ENCODE results near the gene ABCA9. TPM values are rescaled to one million over a fixed set of nuclear protein-coding genes. Genes with fewer than 3 reads are reported as not detected.
"Not testable (repeated sequence)": the region's sequence is repeated elsewhere in the genome, so short reads cannot be mapped to it uniquely, and the experiment has no call there.

Gene ABCA9
- total and polyA plus RNA-seq, 12 donors, result 1.7 to 14.8 (median 5.2) TPM

DNA sequence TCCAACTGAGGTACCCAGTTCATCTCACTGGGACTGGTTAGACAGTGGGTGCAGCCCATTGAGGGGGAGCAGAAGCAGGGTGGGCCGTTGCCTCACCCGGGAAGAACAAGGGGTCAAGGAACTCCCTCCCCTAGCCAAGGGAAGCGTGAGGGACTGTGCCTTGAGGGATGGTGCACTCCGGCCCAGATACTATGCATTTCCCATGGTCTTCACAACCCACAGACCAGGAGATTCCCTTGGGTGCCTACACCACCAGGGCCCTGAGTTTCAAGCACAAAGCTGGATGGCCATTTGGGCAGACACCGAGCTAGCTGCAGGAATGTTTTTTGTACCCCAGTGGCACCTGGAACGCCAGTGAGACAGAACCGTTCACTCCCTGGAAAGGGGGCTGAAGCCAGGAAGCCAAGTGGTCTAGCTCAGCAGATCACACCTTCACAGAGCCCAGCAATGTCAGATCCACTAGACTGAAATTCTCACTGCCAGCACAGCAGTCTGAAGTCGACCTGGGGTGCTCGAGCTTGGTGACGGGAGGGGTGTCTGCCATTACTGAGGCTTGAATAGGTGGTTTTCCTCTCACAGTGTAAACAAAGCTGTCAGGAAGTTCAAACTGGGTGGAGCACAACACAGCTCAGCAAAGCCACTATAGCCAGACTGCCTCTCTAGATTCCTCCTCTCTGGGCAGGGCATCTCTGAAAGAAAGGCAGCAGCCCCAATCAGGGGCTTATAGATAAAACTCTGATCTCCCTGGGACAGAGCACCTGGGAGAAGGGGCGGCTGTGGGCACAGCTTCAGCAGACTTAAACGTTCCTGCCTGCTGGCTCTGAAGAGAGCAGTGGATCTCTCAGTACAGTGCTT is 9.9 kb upstream of the ABCA9 start:
- H3K4me1 ChIP-seq (replicated peaks in 1 of 2); H3K4me3 ChIP-seq; DNase-seq; H3K27ac ChIP-seq; intact Hi-C loops (cut with DNase I); H3K9me3 ChIP-seq (replicated peaks in 1 of 3); H3K27me3 ChIP-seq; H3K36me3 ChIP-seq (replicated peaks in 1 of 2): not testable (repeated sequence)
- WGBS, 4 donors, result 74 to 84% (median 81%) methylated on average over 7 to 12 of the region's 12 CpGs

DNA sequence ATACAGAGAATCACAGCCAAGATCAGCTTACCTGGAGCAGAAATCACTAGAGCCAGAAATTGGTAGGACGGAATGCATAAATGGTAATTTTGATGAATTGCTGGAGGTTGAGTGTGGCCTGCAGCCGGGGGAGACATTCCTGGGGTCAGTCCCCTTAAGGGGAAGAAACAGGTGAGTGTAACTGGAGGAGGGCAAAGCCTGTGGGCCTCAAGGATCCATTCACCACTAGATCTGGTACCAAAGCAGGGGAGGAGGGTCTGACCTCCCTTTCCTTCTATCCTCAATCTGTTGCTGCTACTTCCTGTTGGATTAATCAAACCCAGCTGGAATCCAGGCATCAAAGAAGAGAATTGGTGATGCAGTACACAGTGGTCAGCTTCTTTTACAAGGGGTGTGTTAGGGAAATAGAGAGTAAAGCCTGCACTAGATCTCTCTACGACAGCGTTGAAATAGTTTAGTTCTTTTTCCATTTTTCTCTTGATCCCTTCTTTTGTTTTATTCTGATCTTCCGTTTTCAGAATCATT is 8.6 kb upstream of the ABCA9 start:
- WGBS, 4 donors, result 92 to 96% (median 95%) methylated on average over 5 of the region's 5 CpGs
- no peaks in the 10 kb centered on the region for H3K4me1 ChIP-seq (replicated peaks in 1 of 2)
- H3K27me3 ChIP-seq, result no peaks in the 10 kb centered on the region
- DNase-seq, result no peak
- no peaks in the 10 kb centered on the region for H3K9me3 ChIP-seq (replicated peaks in 1 of 3)
- no peak overlapping the region for H3K27ac ChIP-seq
- H3K4me3 ChIP-seq, result no peak overlapping the region
- intact Hi-C loops (cut with DNase I), result no loop called here
- no peaks in the 10 kb centered on the region for H3K36me3 ChIP-seq (replicated peaks in 1 of 2)
- no peak for TF ChIP-seq POLR2A (IDR thresholded peaks at IDR 0.05)
- TF ChIP-seq, protein P1, sequence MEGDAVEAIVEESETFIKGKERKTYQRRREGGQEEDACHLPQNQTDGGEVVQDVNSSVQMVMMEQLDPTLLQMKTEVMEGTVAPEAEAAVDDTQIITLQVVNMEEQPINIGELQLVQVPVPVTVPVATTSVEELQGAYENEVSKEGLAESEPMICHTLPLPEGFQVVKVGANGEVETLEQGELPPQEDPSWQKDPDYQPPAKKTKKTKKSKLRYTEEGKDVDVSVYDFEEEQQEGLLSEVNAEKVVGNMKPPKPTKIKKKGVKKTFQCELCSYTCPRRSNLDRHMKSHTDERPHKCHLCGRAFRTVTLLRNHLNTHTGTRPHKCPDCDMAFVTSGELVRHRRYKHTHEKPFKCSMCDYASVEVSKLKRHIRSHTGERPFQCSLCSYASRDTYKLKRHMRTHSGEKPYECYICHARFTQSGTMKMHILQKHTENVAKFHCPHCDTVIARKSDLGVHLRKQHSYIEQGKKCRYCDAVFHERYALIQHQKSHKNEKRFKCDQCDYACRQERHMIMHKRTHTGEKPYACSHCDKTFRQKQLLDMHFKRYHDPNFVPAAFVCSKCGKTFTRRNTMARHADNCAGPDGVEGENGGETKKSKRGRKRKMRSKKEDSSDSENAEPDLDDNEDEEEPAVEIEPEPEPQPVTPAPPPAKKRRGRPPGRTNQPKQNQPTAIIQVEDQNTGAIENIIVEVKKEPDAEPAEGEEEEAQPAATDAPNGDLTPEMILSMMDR (IDR thresholded peaks at IDR 0.05), result no peak

DNA sequence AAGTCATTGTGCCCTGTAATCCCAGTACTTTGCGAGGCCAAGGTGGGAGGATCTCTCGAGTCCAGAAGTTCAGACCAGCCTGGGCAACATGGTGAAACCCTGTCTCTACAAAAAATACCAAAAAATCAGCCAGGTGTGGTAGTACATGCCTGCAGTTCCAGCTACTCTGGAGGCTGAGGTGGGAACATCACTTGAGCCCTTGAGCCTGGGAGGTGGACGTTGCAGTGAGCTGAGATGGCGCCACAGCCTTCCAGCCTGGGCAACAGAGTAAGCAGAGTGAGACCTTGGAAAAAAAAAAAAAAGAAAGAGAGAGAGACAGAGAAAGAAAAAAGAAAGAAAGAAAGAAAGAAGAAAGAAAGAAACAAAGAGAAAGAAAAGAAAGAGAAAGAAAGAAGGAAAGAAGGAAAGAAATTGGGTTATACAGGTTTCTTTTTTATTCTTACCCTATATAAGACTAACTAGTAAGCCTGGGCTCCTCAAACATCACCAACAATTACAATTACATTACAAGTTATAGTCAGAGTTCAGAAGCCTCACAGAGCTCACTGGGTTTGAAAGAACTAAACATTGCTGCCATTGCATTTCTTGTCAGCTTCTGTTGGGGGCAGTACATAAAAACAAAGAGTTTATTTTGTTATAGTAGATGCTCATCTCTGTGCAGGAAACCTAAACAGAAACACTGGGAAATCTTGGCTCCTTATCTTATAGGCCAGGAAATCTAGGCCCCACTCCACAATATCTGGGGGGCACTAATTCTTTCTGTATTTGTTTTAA is 6.7 kb upstream of the ABCA9 start:
- Histone ChIP-seq H3K9me3 (replicated peaks in 1 of 3) (no peaks in the 10 kb centered on the region), H3K36me3 (replicated peaks in 1 of 2) (no peaks in the 10 kb centered on the region), H3K4me3 (no peak overlapping the region), H3K27ac (no peak overlapping the region), H3K27me3 (no peaks in the 10 kb centered on the region), H3K4me1 (replicated peaks in 1 of 2) (no peaks in the 10 kb centered on the region)
- intact Hi-C loops (cut with DNase I), result no loop called here
- no peak for DNase-seq
- 87 to 96% (median 93%) methylated on average over 4 of the region's 4 CpGs for WGBS, 4 donors
- TF ChIP-seq POLR2A (IDR thresholded peaks at IDR 0.05), result no peak
- TF ChIP-seq, protein P1 (IDR thresholded peaks at IDR 0.05), result no peak

DNA sequence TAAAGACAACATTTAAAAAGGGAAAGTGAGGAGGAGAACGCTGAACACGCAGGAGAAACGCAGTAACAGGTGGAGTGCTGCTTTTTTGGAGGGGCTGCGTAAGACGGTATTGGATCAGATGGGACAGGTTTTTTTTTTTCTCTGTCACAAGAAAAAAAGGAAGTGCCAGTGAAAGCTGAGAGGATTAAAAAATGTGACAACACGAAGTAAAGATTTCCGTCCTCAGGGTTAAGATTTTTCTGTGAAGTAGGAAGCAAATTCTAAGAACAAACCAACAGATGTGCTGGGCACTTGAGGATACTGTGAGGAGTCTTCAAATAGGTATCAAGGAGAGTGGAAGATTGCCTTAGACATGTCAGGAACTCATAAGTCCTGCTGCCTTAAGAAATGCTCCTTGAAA is 5.8 kb upstream of the ABCA9 start:
- WGBS, 4 donors, result 74 to 82% (median 81%) methylated on average over 7 of the region's 7 CpGs
- H3K9me3 ChIP-seq (replicated peaks in 1 of 3), result no peaks in the 10 kb centered on the region
- H3K4me1 ChIP-seq (replicated peaks in 1 of 2), result peaks cover 0 to 6% of the 10 kb centered on the region in 2 donors
- intact Hi-C loops (cut with DNase I), result no loop called here
- H3K27me3 ChIP-seq, result no peaks in the 10 kb centered on the region
- H3K4me3 ChIP-seq, result no peak overlapping the region
- no peak for DNase-seq
- H3K36me3 ChIP-seq (replicated peaks in 1 of 2), result no peaks in the 10 kb centered on the region
- no peak overlapping the region for H3K27ac ChIP-seq
- TF ChIP-seq, protein P1 (IDR thresholded peaks at IDR 0.05), result no peak
- TF ChIP-seq POLR2A (IDR thresholded peaks at IDR 0.05), result no peak

Measured in adrenal gland (tissue), 12 donors.